RCC 7860 (cell line): ENCODE measurements around the gene NPAS3.
A peak's percentile ranks its signal among the peaks of the same experiment; 100 is the strongest.

Experiments
- DNase-seq: peaks from one replicate; pipeline ENCODE4 v3.0.0-alpha.2; 2015; ENCODE audit warnings: low spot score
- FAIRE-seq: peaks from 2 replicates; lab custom pipeline; 2012; peaks lifted over from hg19 to GRCh38; lab: Jason Lieb, UNC

NPAS3 gene

DNA sequence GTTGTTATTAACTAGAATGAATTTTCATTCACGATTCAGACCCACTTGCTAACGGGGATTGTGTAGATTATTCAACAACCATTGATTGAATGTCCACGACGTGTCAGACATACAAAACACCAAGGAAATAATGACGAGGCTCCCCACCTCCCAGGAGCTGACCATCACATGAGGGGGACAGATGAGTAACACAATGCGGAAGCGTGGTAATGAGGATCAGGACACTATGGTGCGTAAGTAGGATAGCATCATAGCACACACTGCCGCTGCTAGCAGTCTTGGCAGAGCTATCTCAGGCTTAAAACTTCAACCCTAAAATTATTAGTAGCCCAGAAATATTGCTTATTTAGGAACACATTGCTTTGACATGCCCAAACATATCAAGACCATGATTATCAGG is 746.3 kb downstream of the NPAS3 start:
- no peak for DNase-seq
- no peak for FAIRE-seq

DNA sequence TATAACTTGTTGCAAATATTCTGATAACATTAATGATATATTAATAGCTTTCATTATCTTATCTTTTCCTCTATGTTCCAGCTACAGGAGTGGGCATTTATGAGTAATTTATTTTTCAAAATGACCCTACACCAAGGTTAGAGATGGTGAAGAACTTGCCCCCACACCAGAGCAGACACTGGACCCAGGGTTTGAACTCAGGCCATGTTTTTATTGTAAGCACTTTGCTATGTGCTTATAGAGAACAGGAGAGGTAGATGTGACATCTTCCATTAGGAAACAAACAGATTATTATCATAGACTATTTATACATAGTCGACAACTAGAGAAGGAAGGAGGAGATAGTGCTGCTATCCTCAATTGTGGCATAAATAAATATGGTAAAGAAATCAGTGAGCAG is 747.0 kb downstream of the NPAS3 start:
- no peak for FAIRE-seq
- DNase-seq = no peak

DNA sequence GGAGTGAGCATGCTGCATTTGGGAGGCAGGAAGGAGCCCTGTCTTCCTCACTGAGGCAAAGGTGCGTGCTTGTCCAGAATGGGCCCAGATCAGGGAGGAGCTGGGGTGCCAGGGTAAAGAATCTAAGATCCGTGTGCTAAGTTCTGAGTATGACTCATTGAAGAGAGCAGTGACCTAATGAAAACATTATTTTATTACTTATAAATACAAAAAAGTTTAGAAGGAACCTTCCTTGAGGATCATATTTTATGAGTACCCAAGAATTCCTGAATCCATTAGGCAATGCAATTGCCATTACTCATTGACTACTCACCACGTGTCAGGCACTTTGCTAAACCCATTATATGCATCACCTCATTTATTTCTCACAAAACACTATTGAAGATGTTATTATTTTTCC is 747.5 kb downstream of the NPAS3 start:
- FAIRE-seq (peak; percentile 89), DNase-seq (peak; percentile 77)

DNA sequence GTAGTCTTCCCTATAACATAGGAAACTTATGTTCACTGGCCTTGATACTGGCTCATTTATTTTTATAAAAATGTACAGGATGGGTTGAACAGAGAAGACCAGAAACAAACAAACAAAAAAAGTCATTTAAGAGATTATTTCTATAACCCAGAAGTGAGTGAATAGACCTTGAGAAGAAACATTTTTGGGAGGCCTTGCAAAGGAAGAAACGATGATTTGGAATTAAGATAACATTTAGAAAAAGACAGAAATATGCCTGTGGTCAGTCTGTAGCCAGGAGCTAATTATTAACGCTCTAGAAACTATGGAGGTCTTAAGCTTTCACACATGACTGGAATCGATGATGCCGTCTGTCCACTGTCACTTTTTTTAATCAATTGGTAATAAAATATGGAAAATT is 748.2 kb downstream of the NPAS3 start:
- FAIRE-seq (peak; percentile 79), DNase-seq (peak; percentile 13)

DNA sequence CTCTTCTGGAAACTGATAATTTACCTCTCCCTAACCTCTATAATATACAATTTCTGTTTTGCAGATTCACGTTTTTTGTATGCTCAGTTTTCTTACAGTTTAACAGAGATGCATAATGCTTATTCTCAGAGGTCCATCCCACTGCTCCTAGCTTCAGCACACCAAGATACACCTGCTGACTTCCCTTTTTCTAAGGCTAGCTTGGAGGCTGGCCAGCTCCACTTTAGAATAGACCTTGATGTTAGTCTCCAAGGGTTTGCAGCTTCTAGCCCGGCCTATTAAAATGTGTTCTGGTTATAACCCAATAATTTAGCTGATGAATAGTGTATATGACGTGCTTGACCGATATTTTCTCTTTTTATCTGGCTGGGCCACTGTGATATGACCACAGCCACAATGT is 751.0 kb downstream of the NPAS3 start:
- FAIRE-seq (no peak), DNase-seq (no peak)

DNA sequence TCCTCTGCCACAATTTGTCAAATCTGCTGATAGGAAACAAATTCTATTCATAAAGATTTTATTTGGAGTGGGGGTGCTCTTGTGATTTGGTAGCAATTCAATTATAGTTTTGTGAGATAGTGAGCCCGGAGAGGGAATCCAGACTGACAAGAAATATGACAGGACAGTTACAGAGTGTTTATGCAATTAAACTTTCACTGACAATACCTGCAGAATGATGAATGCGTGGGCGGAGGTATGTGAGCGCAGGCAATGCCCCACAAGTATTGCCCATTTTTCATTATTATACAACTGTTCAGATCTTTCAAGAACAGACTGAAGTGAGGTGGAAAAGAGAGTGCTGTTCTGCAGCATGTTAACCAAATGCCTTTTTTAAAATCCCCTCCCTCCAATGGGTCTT is 753.2 kb downstream of the NPAS3 start:
- DNase-seq (no peak), FAIRE-seq (no peak)

DNA sequence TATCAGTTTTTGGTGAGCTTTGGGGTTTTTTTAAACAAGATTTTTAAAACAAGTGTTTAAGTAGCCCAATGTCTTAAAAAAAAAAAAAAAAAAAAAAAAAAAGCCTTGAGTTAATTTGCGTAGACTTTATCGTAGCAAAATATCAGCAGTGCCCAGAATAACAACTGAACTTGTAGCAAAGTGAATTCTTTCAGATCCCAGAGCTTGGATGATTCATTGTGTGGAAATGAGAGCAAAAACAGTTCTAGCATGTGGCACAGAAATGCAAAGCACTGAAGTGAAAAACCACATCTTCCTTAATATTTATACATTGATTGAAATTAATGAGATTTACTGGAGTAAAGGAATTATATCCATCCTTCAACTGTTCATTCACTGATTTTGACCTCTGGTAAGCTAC is 754.1 kb downstream of the NPAS3 start:
- peak; percentile 92 for FAIRE-seq
- peak; percentile 44 for DNase-seq

DNA sequence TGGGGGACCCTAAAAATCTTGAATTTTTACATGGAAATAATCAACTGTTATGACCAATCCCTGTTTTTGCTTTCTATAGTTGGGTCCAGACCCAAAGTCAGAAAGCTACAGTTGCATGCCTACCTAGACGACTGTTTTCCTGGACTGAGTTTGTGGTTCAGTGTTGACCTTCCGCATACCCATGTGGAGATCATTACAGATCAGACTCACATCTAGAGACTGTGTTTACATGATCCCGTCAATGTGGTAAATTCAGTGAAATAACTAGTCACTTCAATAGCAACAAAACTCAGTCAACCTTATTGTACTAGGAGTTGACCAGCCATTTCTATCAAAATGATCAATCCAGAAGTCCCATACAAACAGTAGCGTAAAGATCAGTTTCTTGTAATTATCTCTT is 754.6 kb downstream of the NPAS3 start:
- FAIRE-seq (no peak), DNase-seq (peak; percentile 61)

DNA sequence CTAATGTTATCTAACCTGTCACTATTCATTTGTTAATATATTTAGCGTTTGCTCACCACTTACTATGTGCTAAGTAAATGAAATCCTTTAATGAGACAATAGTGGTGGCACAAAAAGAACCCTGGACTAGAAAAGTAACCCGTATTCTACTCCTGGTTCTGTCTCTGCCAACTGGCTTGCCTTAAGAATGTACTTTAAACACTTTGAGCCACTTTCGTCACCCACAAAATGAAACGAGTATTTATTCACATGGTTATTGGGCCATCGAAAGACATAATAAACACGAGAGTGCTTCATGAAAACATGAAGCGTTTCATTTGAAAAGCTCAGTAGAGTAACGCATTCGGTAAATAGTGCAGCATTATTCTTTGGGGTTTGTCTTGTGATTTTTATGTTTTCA is 757.5 kb downstream of the NPAS3 start:
- DNase-seq = no peak
- FAIRE-seq = no peak

DNA sequence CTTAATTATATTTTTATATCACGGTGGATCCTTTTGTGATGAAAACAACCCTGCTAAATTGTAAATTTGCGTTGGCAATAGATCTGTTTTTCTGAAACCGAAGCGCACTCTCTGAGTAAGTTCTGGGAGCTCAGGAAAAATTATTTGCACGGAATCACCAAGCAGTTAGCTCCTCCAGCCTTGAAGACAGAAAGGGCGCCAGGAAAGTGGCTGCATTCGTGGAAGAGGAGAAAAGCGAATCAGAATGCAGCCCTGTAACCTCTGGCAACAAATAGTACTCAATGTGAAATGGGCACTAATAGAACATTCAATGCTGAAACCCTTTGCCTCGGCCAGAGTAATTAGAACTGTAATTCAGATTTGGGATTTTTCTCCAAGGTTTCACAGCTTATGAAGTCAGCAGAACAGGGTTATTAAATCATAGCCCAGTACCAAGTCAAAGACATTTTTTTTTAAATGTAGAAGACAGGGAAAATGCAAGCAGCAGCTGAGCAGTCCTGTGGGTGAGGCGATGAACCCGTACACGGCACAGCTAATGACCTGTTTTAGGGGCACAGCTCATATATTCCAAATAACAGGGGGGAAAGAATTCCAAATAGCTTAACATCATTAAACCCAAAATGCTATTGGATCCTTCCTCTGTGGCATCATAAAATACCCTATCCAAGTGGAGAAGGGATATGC is 760.8 kb downstream of the NPAS3 start:
- DNase-seq (no peak), FAIRE-seq (no peak)

DNA sequence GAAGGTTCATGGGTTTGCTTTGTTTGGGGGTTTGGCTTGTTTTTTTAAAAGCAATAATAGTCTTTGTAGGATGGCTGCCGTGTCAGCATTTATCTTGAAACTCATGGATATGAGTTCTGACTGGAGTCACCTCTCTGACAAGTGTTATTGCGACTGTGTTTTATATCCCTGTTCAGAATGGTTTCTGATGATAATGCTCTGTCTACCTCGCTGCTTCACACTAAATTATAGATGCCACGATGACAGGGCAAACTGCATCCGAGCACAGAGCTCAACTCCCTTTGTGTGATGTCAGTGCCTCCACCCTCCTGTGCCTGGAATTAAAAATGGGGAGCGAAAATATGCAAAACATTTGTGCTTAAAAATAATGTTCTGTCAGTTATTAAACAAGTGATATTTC is 761.4 kb downstream of the NPAS3 start:
- no peak for DNase-seq
- FAIRE-seq = no peak

DNA sequence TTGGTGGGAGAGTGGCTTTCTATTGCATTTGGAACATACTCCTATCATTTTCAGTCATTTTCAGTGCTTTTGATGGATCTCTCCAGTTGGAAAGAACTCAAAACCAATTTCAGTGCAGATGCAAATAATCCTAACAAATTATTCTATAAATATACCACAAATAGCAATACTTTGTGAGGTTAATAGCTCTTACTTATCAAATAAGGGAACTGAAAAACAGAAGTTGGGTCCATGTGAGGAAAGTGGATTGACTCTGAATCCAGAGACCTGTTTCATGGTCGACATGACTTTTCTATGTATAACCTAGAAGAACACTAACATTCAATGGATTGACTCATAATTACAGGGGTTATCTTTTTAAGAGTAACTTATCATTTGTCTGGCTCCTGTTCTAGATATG is 763.6 kb downstream of the NPAS3 start:
- FAIRE-seq (no peak), DNase-seq (no peak)

DNA sequence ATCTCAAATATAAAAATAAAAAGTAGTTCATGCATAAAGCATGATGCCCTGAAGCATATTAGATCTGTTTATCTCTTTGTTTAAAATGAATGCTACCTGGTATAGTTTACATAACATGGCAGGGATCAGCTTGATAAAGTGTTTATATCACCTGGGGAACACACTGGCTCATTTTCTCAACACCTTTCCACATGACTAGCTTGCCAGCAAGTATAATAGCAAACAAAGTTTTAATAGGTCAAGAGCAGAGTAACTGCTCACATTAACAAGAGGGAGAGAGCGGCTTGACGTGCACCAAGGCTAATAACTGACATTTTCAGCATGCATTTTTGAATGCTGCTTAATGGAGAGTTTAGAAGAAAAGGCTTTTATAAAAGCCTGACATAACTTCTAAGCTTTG is 765.8 kb downstream of the NPAS3 start:
- FAIRE-seq = no peak
- no peak for DNase-seq

DNA sequence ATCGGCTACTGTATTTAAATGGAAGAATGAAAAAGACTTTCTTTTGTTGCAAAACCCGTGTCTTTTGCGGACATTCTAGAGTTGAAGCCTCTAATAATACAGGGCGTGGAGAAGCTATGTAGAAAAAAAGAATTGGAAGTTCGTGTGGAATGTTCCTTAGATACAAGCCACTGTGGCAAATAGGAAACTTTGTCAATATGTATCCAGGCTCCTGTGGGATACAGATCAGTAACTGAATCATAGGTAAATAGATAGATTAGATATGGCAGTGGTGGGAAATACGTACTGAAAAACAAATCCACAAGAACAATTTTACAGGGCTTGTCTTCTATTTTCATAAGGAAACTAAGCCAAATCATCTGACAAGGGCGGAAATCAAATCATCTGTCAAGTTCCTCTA is 766.8 kb downstream of the NPAS3 start:
- no peak for DNase-seq
- no peak for FAIRE-seq

DNA sequence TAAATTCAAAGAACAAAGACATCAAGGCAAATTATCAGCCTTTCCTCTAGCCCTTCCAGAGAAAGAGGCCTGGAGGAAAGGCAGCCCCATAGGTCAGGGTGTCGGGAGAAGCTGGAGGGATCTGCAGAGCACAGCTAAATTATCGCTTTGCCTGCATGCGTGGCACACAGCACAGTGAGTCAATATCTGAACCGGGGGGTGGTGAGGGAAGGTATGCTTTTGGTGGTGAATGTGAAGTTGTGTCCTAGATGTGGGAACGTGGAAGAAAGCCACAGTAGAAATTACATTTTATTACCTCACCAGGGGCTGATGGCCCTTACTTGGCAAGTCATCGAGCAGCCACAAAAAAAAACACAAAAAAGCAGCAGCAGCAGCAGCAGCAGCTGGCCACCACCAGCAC is 769.0 kb downstream of the NPAS3 start:
- DNase-seq (no peak), FAIRE-seq (no peak)

DNA sequence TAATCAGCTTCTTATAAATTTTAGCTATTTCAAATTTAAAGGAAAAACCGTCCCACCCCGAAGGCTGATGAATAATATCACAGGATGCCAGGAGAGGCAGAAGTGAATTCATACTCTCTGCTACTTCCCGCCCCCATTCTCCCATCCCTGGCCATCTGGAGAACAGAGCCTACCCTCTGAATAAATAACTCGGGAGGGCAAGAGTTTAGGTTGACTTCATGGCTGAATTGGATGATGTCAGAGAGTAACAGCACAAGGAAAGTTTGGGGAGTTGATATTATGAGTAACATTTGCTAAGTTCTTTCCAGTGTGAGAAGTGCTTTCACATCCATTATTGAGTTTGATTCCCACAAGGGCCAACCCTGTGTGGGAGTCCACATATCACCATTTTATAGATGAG is 770.6 kb downstream of the NPAS3 start:
- FAIRE-seq = no peak

DNA sequence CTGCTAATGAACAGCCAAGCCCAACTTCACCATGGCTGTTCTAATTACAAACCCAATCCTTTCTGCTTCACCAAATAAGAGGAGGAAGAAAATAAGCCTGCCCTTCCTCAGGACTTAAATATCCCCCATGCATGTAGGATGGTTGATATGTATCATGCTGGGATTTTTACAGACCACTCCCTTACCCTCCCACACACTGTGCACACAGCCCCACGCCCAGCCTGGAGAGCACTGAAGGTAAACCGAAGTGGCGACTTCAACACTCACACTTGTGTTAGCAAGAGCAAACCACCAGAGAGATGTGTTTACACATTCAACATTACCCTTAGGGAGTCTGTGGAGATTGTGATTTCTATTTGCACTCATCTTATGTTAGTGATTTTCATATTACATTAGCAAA is 771.0 kb downstream of the NPAS3 start:
- FAIRE-seq (no peak), DNase-seq (no peak)

More for the DNA sequence above, 770.6 kb downstream of the NPAS3 start:
- DNase-seq = no peak

DNA sequence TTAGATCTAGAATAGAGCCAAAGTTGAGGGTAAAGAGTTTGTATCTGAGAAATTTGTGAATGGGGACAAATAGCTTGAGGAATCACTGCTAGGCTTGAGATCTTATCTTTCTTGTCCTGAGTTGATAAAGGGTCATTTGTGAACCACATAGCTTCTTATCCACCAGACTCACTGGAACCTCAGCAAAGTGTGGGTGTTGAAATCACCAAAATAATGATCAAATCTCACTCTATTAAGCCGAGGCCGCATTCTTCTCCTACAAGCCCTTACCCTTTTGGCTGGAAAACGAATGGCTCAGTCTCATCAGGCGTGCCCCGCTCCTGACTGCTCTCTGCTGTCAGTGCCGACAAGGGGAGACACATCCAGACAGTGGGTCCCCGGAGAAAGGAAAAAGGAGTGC is 771.6 kb downstream of the NPAS3 start:
- FAIRE-seq (no peak), DNase-seq (no peak)

DNA sequence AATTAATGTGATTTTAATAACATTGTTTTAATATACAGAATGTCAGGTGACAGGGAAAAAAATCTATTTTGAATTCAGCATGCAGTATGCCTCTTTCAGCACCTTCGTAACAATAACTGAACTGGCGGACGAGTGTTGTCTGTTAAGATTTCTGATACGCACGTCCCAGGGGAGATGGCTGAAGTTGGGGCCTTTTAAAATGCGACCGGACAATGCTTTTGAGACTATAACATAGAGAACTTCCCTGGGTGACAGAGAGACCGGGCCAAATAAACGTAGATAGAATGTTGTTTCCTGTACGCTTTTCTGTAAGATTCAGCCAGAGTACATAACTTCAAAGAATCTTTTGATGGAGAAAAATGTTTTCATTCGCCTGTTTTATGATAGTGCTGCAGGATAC is 772.5 kb downstream of the NPAS3 start:
- no peak for DNase-seq
- FAIRE-seq = no peak

DNA sequence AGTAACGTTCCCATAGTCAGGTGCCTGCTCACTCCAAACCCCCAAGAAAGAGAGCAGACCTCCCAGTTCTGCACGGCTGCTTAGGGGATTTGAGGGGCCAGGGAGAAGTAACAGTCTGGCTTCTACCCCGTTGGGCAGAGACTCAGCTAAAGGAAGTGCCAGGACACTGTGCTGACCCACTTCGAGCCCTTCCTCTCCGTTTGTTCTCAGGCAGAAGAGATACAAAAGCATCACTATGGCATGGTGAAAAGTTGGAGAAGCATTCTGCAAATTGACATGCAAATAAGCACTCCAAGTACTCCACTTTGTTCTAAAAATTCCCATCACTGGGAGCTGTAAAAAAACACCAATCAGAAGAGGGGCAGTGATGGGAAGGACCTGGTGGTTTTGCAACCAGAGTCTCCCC is 773.1 kb downstream of the NPAS3 start:
- DNase-seq = no peak
- no peak for FAIRE-seq

DNA sequence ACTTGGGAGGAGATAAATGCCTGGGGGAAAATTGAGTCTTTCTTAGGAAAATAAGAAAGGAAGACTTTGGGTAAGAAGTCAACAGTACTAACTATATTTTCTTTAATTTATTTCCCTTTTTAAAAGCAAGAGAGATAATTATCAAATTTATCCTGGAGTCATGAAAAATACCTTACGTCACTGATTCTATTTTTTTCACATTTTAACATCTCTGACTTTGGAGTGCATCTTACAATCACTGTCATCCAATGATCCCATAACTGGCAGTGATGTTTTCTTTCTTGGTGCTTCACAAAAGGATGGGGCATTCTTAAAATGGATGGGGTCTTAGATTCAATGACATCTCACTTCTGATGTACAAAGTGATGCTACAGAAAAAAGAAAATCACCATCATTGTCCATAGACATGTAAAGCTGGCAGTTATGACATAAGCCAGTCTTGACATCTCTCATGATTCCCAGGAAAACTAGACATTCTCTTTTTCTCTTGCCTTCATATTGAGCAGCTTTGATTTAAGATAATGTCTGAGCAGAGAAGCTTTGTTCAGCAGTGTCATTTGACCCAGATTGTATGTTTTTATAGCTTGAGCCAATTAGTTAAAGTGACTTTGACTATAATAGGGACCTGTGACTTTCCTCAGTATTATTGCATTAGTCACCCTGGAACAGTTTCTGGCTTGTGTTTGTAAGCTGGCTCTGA is 776.0 kb downstream of the NPAS3 start:
- FAIRE-seq (no peak), DNase-seq (no peak)

DNA sequence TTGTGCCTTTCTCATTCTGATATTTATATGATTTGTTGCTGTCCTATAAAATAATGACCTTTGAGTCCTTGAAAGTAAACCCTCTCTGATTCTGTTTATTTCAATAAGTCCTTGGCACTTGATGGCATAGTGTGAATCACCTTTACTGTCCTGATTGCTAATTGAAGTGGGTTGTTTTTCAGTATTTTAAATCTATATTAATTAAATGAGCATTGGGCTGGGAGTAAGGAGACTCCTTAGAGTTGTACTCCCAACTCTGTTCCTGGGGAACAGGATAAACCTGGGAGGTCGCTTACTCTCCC is 776.5 kb downstream of the NPAS3 start:
- DNase-seq (no peak), FAIRE-seq (no peak)

DNA sequence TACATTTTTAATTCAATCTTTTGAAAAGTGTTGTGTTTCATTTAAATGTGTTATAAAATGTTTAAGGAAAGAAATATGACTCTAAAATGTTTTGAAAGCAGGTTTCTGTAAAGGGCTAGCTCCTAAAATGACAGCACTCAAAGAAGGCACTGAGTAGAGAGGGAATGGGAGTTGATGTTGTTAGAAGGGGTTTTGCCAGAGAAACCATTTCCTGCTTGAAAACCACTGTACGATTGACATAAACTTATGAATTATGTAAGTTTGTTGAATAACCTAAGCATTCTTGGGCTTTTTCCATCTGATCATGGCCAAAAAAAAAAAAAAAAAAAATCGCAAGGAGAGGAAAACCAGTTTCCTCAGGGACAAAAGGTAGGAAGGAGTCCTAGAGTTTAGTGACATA is 778.2 kb downstream of the NPAS3 start:
- no peak for DNase-seq
- FAIRE-seq = no peak
